ENCODE measurements around the gene UBXN10. TPM values are rescaled to one million over a fixed set of nuclear protein-coding genes. Genes with fewer than 3 reads are reported as not detected.

Gene UBXN10
- total and polyA plus RNA-seq, 2 of the 8 experiments (the other 6 are each of a cell fraction or from before 2014, with no cell fraction given), result 0.43 to 0.68 TPM

- Histone ChIP-seq H2BK120ac (replicated peaks; ENCODE audit: low read depth, low read length) (no peak overlapping the region), H3K23ac (ENCODE audit: insufficient read length) (no peak overlapping the region), H3K9ac (replicated peaks in 1 of 4; ENCODE audit: extremely low read depth in 1 of 4, low read depth in 3 of 4, low read length in 3 of 4) (no peak overlapping the region), H2BK15ac (ENCODE audit: low read length) (no peak overlapping the region), H3K4ac (replicated peaks; ENCODE audit: insufficient read length, low read depth, low read length) (no peak overlapping the region), H3K79me1 (ENCODE audit: low read depth, low read length) (no peaks in the 10 kb centered on the region), H3K4me1 (replicated peaks in 1 of 4; ENCODE audit: control insufficient read depth in 3 of 4, insufficient read depth in 4 of 4, low read length in 3 of 4) (peaks cover 0 to 7% (median under 1%) of the 10 kb centered on the region in 4 experiments; a peak in 4 of 7 replicates), H3K4me2 (ENCODE audit: insufficient read depth in 1 of 2, low read depth in 2 of 2, low read length in 2 of 2) (no peak overlapping the region), H3K9me3 (ENCODE audit: insufficient read depth in 2 of 2, low read depth in 1 of 2, low read length in 1 of 2) (no peaks in the 10 kb centered on the region), H4K20me1 (replicated peaks in 1 of 2; ENCODE audit: control insufficient read depth in 1 of 2, insufficient read depth in 2 of 2, low read length in 2 of 2) (no peaks in the 10 kb centered on the region), H3K79me2 (ENCODE audit: control insufficient read depth in 1 of 2, insufficient read depth in 2 of 2, low read length in 2 of 2) (no peaks in the 10 kb centered on the region), H2AFZ (ENCODE audit: low read length) (no peak overlapping the region), H4K8ac (ENCODE audit: extremely low read depth, insufficient read depth, low read length) (no peak overlapping the region), H2AK5ac (ENCODE audit: low read depth, low read length) (no peak overlapping the region), H3K14ac (ENCODE audit: insufficient read length) (no peak overlapping the region), H3K56ac (replicated peaks; ENCODE audit: insufficient read length, low read depth, low read length) (no peak overlapping the region), H2BK5ac (ENCODE audit: low read depth, low read length) (no peak overlapping the region), H4K91ac (replicated peaks; ENCODE audit: insufficient read length, low read length) (no peak overlapping the region), H3K36me3 (ENCODE audit: control insufficient read depth in 2 of 4, insufficient read depth in 4 of 4, low read length in 3 of 4) (no peaks in the 10 kb centered on the region), H3K4me3 (ENCODE audit: extremely low read depth in 1 of 4, insufficient read depth in 2 of 4, low read depth in 3 of 4, low read length in 4 of 4) (no peak overlapping the region), H4K5ac (ENCODE audit: insufficient read length, low read depth, low read length) (no peak overlapping the region), H2BK12ac (ENCODE audit: low read depth, low read length) (no peak overlapping the region), H3K27ac (ENCODE audit: low read depth, low read length) (no peak overlapping the region), H3K23me2 (ENCODE audit: low read depth, low read length) (no peaks in the 10 kb centered on the region), H3K18ac (ENCODE audit: extremely low read depth, low read length) (no peak overlapping the region), H3K27me3 (replicated peaks in 1 of 4; ENCODE audit: control insufficient read depth in 3 of 4, extremely low read depth in 1 of 4, insufficient read depth in 3 of 4, low read length in 3 of 4) (no peaks in the 10 kb centered on the region; a peak in 2 of 7 replicates), H2BK20ac (ENCODE audit: low read length) (no peak overlapping the region)
- DNase-seq (ENCODE audit: low read depth in 1 of 2, low spot score in 2 of 2) (no peak), FAIRE-seq (no peak)
- ChIA-PET POLR2A (ENCODE audit: partially characterized antibody) (no interaction called here), CTCF (ENCODE audit: partially characterized antibody) (interaction anchor here (6.6 to 9.3 kb wide), 3 partner anchors 16 to 44 kb away, joined by 79 to 90 read pairs (median 89); no protein-coding TSS in a partner anchor)
- WGBS, 2 experiments (ENCODE audit: extremely low coverage in 1 of 2, insufficient coverage in 1 of 2, insufficient read length in 1 of 2, insufficient replicate concordance in 2 of 2, low coverage in 1 of 2, low lambda C conversion rate in 2 of 2, missing lambda C conversion rate in 1 of 2), result 85% methylated on average over 5 of the region's 6 CpGs; no CpG with 5 or more reads in 1 of the 2 experiments
Observed at GRCh38 chr1:20197329-20197791, 11.5 kb downstream of the UBXN10 start.
